SKM-1 treated with dmso at 0.1 percent for 144 hours (cell line): ENCODE measurements around the gene SETD1A.
"Not testable (repeated sequence)": the region's sequence is repeated elsewhere in the genome, so short reads cannot be mapped to it uniquely, and the experiment has no call there.

Source experiments
- DNase-seq: peaks from one replicate; lab custom pipeline; 2025; ENCODE audit not compliant: unreplicated experiment; lab: John Stamatoyannopoulos, UW

The SETD1A gene

GRCh38 chr16:31013292-31013691, 55.7 kb downstream of the SETD1A start:
- DNase-seq: not testable (repeated sequence)

DNA sequence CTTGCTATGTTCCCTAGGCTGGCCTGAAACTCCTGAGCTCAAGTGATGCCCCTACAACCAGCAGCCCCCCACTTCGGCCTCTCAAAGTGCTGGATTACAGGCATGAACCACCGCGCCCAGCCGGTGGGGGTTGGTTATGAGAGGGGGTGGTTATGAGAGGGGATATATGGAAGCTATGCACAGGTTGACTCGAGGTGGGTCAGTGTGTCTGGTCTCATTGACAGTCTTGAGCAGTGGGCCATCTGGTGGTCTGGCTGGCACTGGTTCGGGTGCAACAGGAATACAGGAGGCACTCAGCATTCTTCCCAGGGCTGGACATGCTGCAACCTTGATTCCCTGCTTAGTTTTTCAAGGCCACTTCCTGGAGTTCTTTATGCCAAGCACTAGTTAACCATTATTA, 58.5 kb downstream of the SETD1A start:
- DNase-seq: no peak

- DNase-seq: not testable (repeated sequence)
These were observed 60.2 kb downstream of the SETD1A start for GRCh38 chr16:31017756-31018155.

DNA sequence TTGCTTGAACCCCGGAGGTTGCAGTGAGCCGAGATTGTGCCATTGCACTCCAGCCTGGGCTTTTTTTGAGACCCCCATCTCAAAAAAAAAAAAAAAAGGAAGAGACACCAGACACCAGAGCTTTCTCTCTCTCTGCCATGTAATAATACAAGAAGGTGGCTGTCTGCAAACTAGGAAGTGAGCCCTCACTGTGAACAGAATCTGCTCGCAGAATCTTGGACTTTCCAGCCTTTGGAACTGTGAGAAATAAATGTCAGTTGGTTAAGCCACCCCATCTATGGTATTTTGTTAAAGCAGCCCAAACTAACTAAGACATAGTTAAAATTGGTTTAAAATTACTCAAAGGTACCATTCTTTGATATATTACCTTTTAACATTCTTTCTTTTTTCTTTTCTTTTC, 63.0 kb downstream of the SETD1A start:
- no peak for DNase-seq

- no peak for DNase-seq
These were observed 65.1 kb downstream of the SETD1A start for GRCh38 chr16:31022544-31023251.

DNA sequence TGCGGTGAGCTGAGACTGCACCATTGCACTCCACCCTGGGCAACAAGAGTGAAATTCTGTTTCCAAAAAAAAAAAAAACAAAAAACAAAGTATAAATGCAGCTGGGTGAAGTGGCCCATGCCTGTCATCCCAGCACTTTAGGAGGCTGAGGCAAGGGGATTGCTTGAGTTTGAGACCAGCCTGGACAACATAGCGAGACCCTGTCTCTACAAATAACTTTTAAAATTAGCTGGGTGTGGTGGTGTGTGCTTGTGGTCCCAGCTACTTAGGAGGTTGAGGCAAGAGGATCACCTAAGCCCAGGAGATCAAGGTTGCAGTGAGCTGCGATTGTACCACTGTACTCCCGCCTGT, 65.7 kb downstream of the SETD1A start:
- DNase-seq: no peak

- no peak for DNase-seq
These were observed 66.2 kb downstream of the SETD1A start for GRCh38 chr16:31023627-31024226.

GRCh38 chr16:31025339-31025738, 67.8 kb downstream of the SETD1A start:
- no peak for DNase-seq

DNA sequence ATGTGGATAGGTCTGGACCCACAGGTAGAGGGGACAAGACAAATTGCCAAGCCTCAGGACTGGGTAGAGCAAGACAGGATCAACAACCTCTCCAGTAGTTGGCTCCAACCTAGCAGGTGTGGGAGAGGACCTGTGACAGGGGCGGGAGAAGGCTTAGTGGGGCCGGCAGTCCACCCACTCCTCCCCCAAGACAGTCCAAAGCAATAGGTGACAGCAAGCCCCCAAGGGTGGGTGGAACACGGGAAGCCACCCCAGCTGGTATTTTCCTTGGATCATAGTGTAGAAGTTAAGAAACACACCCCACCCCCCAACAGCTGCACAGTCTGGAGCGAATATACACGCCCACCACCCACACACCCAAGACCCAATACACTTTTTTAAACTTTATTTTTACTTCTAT, 71.7 kb downstream of the SETD1A start:
- no peak for DNase-seq

DNA sequence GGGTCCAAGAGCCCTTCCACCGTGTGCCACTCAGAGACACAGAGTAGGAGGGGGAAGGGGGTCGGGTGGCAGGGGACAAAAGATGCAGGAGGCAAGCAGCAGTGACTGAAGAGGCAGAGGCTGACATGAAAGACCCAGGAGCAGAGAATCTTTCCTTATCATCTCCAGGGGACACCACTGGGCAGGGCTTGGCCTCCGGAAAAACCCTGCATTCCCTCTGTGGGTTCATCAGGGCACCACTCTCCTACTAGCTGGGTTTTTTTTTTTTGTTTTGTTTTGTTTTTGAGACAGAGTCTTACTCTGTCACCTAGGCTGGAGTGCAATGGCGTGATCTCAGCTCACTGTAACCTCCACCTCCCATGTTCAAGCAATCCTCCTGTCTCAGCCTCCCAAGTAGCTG, 73.7 kb downstream of the SETD1A start:
- no peak for DNase-seq

GRCh38 chr16:31032736-31033708, 75.5 kb downstream of the SETD1A start, which contains the start of gene STX4:
Gene STX4, plus strand, starts transcription at chr16:31033558. Its CDS starts 248 bp downstream, at chr16:31033806.
- peak; percentile 94 for DNase-seq

GRCh38 chr16:31033709-31034492, 76.3 kb downstream of the SETD1A start:
- peak; percentile 85 for DNase-seq
